NCI-H2196 (cell line): ENCODE measurements around the gene TUBB.
"Not testable (repeated sequence)": the region's sequence is repeated elsewhere in the genome, so short reads cannot be mapped to it uniquely, and the experiment has no call there.

Experiments
- DNase-seq: peaks from one replicate; lab custom pipeline; 2025; ENCODE audit not compliant: unreplicated experiment; lab: John Stamatoyannopoulos, UW

Gene TUBB

GRCh38 chr6:30759575-30760239 lies 39.6 kb downstream of the TUBB start:
- DNase-seq: no peak

DNA sequence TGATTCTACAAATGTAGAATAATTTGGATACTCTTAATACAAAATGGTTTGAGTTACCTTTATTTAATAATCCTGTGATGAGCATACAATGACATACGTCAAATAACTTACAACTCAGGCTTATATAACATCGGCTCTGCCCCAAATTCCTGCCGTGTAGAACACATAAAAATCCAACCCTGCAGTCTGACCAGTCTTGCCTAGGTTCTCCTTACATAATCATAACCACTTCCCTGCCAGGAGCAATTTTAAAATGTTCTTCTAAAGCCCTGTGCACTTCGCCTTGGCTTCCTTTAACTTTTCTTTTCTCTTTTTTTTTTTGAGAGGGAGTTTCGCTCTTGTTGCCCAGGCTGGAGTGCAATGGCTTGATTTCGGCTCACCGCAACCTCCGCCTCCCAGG lies 40.4 kb downstream of the TUBB start:
- DNase-seq: no peak

DNA sequence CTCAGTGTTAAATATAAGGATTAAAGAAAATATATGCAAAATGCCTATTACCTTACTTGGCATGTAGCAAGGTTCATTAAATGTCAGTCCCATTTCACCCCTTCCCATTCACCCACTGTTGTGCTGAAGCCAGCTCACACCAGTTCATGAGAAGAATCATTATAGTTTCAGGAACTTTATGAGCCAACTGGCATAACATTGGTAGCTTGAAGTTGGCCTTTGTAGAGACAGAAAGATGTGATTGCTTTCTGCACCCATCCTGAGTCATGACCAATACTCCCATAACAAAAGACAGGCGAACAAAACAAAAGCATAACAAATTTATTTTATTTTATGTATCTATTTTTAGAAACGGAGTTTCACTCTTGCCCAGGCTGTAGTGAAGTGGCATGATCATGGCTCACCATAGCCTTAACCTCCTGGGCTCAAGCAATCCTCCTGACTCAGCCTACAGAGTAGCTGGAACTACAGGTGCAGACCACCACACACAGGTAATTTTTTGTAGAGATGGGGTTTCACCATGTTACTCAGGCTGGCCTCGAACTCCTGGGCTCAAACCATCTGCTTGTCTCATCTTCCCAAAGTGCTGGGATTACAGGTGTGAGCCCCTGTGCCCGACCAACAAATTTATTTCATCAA lies 41.8 kb downstream of the TUBB start:
- no peak for DNase-seq

DNA sequence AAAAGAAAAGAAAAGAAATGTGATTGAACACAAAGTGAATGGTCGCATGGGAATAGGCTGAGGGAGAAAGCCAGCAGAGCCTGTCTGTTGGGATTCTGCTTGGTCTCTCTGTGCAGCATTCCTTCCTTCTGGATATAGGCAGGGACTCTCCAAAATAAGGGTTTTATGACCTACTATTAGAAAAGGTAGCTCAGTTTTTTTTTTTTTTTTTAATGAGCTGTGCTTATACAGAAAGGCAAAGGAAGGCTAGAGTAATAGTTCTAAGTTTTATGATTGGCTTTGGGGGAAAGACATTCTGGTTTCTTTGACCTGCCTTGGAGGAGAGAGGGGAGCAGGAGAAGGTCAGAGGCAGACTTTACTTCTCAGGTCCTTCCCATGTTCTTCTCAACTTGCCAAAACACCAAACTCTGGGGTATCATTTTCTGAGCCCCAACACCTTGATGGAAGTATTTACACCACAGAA lies 43.0 kb downstream of the TUBB start:
- DNase-seq: no peak

GRCh38 chr6:30763618-30764489 lies 43.7 kb downstream of the TUBB start:
- DNase-seq: peak; percentile 23

GRCh38 chr6:30764490-30765043 lies 44.4 kb downstream of the TUBB start:
- DNase-seq: not testable (repeated sequence)

DNA sequence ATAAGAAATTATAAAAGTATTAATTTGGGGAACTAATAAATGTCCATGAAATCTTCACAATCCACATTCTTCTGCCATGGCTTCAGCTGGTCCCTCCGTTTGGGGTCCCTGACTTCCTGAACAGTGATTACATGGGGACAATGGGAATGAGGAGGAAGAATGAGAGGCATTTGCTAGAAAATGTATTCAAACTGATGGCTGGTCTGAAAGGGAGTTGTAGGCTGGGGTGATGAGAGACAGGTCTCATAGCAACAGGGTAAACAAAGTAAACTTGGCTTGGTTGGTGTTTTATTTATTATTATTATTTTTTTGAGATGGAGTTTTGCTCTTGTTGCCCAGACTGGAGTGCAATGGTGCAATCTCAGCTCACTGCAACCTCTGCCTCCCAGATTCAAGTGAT lies 45.3 kb downstream of the TUBB start:
- not testable (repeated sequence) for DNase-seq

GRCh38 chr6:30766461-30767157 lies 46.5 kb downstream of the TUBB start:
- no peak for DNase-seq

- no peak for DNase-seq
Observed at GRCh38 chr6:30767158-30767943, 47.2 kb downstream of the TUBB start.

DNA sequence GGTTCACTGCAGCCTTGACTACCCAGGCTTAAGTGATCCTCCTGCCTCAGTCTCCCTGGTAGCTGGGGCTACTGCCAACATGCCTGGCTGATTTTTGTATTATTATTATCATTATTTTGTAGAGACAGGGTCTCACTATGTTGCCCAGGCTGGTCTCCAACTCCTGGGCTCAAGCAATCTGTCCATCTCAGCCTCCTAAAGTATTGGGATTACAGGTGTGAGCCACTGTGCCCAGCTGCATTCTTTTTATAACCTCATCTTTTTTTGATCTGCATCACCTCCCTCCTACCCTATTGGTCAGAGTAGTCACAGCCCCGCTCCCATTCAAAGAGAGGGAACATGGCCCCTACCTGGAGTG lies 47.8 kb downstream of the TUBB start:
- DNase-seq: no peak

DNA sequence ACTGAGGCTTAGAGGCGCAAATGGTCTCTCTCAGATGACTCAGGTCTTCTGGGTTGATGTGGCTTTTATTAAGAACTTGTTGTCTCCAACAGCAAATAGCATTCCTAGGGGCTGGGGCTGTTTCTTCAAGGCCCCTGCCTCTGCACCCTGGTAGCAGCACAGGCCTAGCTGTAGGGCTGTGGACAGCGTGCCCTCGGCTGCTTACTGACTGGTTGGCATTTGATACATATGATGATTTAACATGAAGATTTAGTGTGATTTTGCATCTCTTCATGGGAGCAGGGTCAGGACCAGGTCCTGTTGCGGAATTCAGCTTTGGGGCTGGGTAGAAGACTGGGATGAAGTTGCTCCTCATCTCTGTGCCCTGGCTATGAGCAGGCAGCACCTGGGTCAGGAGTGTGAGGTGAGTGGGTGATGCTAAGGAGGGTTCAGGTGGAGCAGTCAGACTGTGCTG lies 48.5 kb downstream of the TUBB start:
- no peak for DNase-seq

DNA sequence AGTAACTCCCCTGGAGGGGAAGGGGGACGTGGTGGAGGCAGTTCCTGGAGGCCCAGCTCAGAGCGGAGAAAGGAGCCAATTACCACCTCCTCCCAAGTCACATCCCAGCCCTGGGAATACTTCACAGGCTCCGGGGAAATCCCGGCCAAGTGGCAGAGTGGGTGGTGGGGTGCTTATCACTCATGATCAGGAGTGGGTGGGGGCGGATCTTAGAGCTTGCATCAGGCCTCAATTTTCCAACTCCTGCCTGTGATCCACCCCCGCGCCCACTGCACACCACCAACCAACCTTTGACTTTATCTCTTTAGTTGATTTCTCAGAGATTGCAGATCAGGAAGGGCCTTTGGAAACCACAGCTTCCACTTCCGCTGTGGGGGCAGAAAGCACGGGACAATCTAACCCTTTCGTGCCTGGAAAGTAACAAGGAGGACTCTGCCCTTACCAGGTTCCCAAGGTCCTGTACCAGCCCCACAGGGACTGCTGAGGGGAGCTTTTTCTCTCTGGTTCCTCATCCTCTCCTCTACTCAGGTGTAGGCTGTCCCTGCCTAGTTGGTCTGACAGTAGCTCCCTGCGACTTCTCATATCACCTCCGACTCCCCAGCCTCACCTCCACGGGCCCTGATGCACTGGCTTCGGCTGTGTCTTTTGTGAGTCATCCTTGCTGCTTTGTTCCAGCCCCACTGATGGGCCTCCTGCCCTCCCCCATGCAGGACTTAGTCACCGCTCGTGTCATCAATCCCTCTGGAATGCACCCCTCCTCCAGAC lies 49.1 kb downstream of the TUBB start:
- DNase-seq: peak; percentile 13

- no peak for DNase-seq
Observed at GRCh38 chr6:30769853-30770524, 49.8 kb downstream of the TUBB start.

DNA sequence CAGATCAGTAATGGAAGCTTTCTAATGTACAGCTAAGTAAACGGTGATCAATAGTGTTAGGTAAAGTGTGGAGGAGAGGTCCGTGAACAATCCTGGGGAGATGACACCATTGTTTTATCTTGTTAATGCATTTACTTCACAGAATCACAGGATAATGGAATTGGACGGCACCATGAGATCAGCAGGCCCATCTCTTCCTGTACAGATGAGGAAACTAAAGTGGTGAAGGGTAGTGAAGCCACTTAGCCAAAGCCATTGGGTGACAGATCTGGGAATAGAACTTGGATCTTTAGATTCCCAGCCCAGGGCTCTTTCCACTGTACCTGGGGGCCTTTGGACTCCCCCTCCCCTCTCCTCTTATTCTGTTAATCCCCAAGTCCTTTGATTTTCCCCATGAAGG lies 50.4 kb downstream of the TUBB start:
- no peak for DNase-seq

DNA sequence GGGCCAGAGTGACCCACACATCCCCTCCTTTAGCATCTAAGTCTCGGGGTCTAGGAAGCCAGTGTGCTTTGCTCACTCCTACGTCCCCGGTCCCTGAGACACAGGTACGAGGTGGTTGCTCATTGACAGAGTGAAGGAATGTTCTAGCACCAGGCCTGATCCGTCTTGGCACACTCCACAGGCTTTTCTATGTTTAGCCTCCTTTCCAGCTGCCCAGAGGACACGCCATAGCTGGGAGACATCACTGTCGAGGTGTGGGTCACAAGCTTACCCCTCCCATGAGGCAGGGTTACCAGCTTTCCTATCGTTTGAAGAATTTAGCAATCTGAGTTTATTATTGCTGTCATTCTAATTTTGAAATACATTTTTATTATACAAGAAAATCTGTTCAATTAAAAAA lies 54.5 kb downstream of the TUBB start:
- DNase-seq: no peak
